Sigmoid colon (tissue), 3 donors: Measurements from ENCODE around the gene CKAP4.

ENCODE experiments used
- POLR2A ChIP-seq, 2 donors: fragments of 450-650 bp; IDR thresholded peaks; one replicate each; pipeline ENCODE4 v1.6.1; 2016; ENCODE audit warnings: antibody characterized with exemption in 2 of 2, mild to moderate bottlenecking in 2 of 2, moderate library complexity in 2 of 2
- TF ChIP-seq, protein P1 (sequence below), 4 experiments: fragments of 450-650 bp in 3 of 4; fragments of 200-600 bp in 1 of 4; IDR thresholded peaks; one replicate each; pipeline ENCODE4 v1.5.1; 2016 to 2019; ENCODE audit warnings: antibody characterized with exemption in 4 of 4, mild to moderate bottlenecking in 3 of 4, moderate library complexity in 2 of 4

DNA sequence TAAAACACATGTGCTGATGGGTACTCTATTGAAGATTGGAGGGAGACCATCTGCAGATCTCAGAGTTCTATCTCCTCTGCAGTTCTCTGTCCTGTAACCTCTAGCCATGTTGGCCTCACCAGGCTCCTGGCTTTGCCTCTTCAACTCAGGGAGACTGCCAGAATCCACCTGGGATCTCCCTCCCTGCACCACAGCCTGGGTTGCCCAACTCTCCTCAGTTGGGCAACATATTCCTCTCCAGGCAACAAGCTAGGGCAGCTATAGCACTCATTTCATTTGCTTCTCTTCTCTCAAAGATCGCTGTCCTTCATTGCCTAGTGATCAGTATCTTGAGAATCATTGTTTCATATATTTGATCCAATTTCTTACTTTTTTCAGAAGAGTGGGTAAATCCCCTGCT lies 28.8 kb downstream of the CKAP4 start:
- TF ChIP-seq, protein P1, sequence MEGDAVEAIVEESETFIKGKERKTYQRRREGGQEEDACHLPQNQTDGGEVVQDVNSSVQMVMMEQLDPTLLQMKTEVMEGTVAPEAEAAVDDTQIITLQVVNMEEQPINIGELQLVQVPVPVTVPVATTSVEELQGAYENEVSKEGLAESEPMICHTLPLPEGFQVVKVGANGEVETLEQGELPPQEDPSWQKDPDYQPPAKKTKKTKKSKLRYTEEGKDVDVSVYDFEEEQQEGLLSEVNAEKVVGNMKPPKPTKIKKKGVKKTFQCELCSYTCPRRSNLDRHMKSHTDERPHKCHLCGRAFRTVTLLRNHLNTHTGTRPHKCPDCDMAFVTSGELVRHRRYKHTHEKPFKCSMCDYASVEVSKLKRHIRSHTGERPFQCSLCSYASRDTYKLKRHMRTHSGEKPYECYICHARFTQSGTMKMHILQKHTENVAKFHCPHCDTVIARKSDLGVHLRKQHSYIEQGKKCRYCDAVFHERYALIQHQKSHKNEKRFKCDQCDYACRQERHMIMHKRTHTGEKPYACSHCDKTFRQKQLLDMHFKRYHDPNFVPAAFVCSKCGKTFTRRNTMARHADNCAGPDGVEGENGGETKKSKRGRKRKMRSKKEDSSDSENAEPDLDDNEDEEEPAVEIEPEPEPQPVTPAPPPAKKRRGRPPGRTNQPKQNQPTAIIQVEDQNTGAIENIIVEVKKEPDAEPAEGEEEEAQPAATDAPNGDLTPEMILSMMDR (IDR thresholded peaks at IDR 0.05) = no peak
- TF ChIP-seq POLR2A (IDR thresholded peaks at IDR 0.05) = no peak
